Duodenal mucosa (tissue), 2 donors: ENCODE data around the gene BAHCC1.
"Not testable (repeated sequence)": the region's sequence is repeated elsewhere in the genome, so short reads cannot be mapped to it uniquely, and the experiment has no call there.

ENCODE experiments used
- H3K27ac ChIP-seq: one replicate; pipeline ENCODE4 v1.7.0; 2013; ENCODE audit warnings: low read depth, low read length
- H3K27me3 ChIP-seq, 2 donors: one replicate each; pipeline ENCODE4 v1.7.0; 2013; ENCODE audit warnings: low read length in 2 of 2, control low read depth in 1 of 2; ENCODE audit not compliant: insufficient read depth in 2 of 2, control insufficient read depth in 1 of 2
- H3K36me3 ChIP-seq, 2 donors: one replicate each; pipeline ENCODE4 v1.7.0; 2013; ENCODE audit warnings: low read length in 2 of 2, control low read depth in 1 of 2; ENCODE audit not compliant: insufficient read depth in 2 of 2, control insufficient read depth in 1 of 2
- H3K4me1 ChIP-seq, 2 donors: one replicate each; pipeline ENCODE4 v1.7.0; 2013; ENCODE audit warnings: low read length in 2 of 2, control low read depth in 1 of 2; ENCODE audit not compliant: insufficient read depth in 2 of 2, control insufficient read depth in 1 of 2
- H3K4me3 ChIP-seq, 2 donors: one replicate each; pipeline ENCODE4 v1.7.0; 2013; ENCODE audit warnings: low read length in 2 of 2, low read depth in 1 of 2
- H3K9ac ChIP-seq, 2 donors: one replicate each; pipeline ENCODE4 v1.7.0; 2013; ENCODE audit warnings: low read length in 2 of 2, low read depth in 1 of 2
- H3K9me3 ChIP-seq, 2 donors: one replicate each; pipeline ENCODE4 v1.7.0; 2013; ENCODE audit warnings: low read length in 2 of 2, control low read depth in 1 of 2; ENCODE audit not compliant: control insufficient read depth in 1 of 2

The BAHCC1 gene

GRCh38 chr17:81352056-81352455 lies 43.2 kb upstream of the BAHCC1 start:
- not testable (repeated sequence) for H3K27me3 ChIP-seq, H3K4me3 ChIP-seq, H3K9me3 ChIP-seq, H3K27ac ChIP-seq, H3K36me3 ChIP-seq, H3K9ac ChIP-seq
- H3K4me1 ChIP-seq = peaks cover 19 to 20% of the 10 kb centered on the region in 2 donors

GRCh38 chr17:81354252-81354953 lies 40.9 kb upstream of the BAHCC1 start:
- no peaks in the 10 kb centered on the region for H3K36me3 ChIP-seq
- no peak overlapping the region for H3K4me3 ChIP-seq
- H3K9me3 ChIP-seq = no peaks in the 10 kb centered on the region
- no peak overlapping the region for H3K9ac ChIP-seq
- no peak overlapping the region for H3K27ac ChIP-seq
- peaks cover 6 to 12% of the 10 kb centered on the region in 2 donors for H3K4me1 ChIP-seq
- H3K27me3 ChIP-seq = no peaks in the 10 kb centered on the region

DNA sequence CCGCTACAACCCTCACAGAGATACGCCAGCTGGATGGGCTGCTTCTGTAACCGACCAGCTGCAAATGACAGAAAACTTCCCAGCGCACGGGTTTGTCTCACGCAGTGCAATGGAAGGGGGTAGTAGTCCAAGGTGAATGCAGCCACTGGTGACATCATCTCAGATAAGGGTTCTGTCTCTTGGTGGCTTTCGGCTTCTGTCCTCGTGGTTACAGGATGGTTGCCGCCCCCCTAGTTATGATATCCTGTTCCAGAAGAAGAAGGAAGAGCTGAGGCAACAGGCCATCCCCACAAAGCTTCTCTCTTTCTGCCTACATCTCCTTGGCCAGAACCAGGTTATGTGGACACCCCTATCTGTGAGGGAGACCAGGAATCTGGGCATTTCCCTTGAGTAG lies 40.3 kb upstream of the BAHCC1 start:
- H3K9ac ChIP-seq = no peak overlapping the region
- peaks cover 6 to 12% of the 10 kb centered on the region in 2 donors for H3K4me1 ChIP-seq
- no peaks in the 10 kb centered on the region for H3K27me3 ChIP-seq
- no peak overlapping the region for H3K4me3 ChIP-seq
- no peaks in the 10 kb centered on the region for H3K9me3 ChIP-seq
- H3K27ac ChIP-seq = no peak overlapping the region
- no peaks in the 10 kb centered on the region for H3K36me3 ChIP-seq

- peaks cover 0 to 3% of the 10 kb centered on the region in 2 donors for H3K27me3 ChIP-seq
- no peak overlapping the region for H3K4me3 ChIP-seq
- peaks cover 6 to 13% of the 10 kb centered on the region in 2 donors for H3K4me1 ChIP-seq
- H3K9ac ChIP-seq = no peak overlapping the region
- H3K27ac ChIP-seq = no peak overlapping the region
- H3K36me3 ChIP-seq = no peaks in the 10 kb centered on the region
- H3K9me3 ChIP-seq = no peaks in the 10 kb centered on the region
Measured at GRCh38 chr17:81359218-81359617, 36.0 kb upstream of the BAHCC1 start.

GRCh38 chr17:81362001-81362400 lies 33.3 kb upstream of the BAHCC1 start:
- peaks cover 22 to 25% of the 10 kb centered on the region in 2 donors for H3K4me1 ChIP-seq
- not testable (repeated sequence) for H3K4me3 ChIP-seq, H3K9me3 ChIP-seq, H3K36me3 ChIP-seq, H3K27ac ChIP-seq, H3K27me3 ChIP-seq, H3K9ac ChIP-seq

DNA sequence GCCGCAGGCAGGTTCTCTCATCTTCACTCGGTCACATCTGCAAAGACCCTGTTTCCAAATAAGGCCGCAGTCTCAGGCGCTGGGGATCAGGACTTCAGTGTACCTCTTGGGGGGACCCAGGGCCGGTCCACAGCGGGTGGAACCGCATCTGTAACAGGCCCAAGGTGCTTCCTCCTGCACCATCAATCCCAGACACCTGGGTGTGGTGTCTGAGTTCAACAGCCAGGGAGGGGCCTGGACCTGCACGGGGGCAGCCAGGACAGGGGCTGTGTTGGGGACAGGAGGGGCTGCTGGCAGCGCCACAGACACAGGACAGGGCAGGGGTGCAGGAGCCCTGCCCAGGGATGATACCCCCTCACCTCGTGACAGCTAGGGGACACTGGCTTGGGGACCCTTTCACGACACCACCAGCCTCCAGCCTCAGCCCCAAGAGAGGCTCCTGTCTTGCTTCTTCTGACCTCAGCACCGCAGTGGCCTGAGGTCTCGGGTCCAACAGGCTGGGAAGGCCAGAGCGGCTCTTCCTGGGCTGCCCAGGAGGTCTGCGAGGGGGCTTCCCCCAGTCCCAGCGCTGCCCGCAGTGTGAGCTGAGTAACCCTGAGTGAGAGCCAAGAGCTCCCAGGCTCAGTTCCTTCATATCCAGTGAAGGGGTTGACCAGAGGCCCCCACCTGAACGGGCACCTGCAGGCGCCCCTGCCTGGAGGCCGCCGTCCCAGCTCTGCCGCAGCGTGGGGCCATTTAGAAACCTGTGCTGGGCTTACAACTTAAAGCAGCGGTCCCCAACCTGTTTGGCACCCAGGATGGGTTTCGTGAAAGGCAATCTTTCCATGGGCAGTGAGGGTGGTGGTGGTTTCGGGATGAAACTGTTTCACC lies 30.7 kb upstream of the BAHCC1 start:
- H3K27me3 ChIP-seq = peaks cover 0 to 10% of the 10 kb centered on the region in 2 donors
- peaks cover 22 to 25% of the 10 kb centered on the region in 2 donors for H3K4me1 ChIP-seq
- no peaks in the 10 kb centered on the region for H3K36me3 ChIP-seq
- H3K9ac ChIP-seq = peak overlapping the region in 1 of 2 donors; percentile 57
- H3K27ac ChIP-seq = no peak overlapping the region
- peak overlapping the region; percentile 41 to 59 for H3K4me3 ChIP-seq
- no peaks in the 10 kb centered on the region for H3K9me3 ChIP-seq

DNA sequence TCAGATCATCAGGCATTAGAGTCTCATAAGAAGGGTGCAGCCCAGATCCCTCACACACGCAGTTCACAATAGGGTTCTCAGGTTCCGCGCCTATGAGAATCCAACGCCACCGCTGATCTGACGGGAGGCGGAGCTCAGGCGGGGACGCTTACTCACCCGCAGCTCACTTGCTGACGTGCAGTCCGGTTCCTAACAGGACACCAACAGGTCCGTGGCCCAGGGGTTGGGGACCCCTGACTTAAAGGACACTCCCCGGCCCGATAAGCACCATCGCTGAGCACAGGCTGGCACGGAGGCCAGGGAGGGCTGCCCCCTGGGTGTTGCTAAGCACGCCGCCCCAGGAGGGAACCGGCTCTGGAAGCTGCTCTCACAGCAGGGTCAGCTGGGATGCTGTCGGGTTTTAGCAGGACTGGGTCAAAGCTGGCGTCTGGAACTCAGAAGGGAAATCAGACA lies 30.1 kb upstream of the BAHCC1 start:
- H3K27ac ChIP-seq = peak overlapping the region; percentile 65
- peak overlapping the region; percentile 57 to 60 for H3K9ac ChIP-seq
- no peaks in the 10 kb centered on the region for H3K36me3 ChIP-seq
- peak overlapping the region; percentile 41 to 59 for H3K4me3 ChIP-seq
- peaks cover 22 to 28% of the 10 kb centered on the region in 2 donors for H3K4me1 ChIP-seq
- H3K9me3 ChIP-seq = no peaks in the 10 kb centered on the region
- H3K27me3 ChIP-seq = peaks cover 0 to 10% of the 10 kb centered on the region in 2 donors

GRCh38 chr17:81365601-81366585 lies 29.4 kb upstream of the BAHCC1 start:
- no peaks in the 10 kb centered on the region for H3K9me3 ChIP-seq
- peak overlapping the region; percentile 57 to 60 for H3K9ac ChIP-seq
- peaks cover 22 to 28% of the 10 kb centered on the region in 2 donors for H3K4me1 ChIP-seq
- no peaks in the 10 kb centered on the region for H3K36me3 ChIP-seq
- H3K27me3 ChIP-seq = peaks cover 0 to 10% of the 10 kb centered on the region in 2 donors
- H3K27ac ChIP-seq = peak overlapping the region; percentile 65
- peak overlapping the region; percentile 41 to 59 for H3K4me3 ChIP-seq

- H3K27ac ChIP-seq = no peak overlapping the region
- no peaks in the 10 kb centered on the region for H3K9me3 ChIP-seq
- no peak overlapping the region for H3K9ac ChIP-seq
- H3K4me1 ChIP-seq = peaks cover 22 to 28% of the 10 kb centered on the region in 2 donors
- no peak overlapping the region for H3K4me3 ChIP-seq
- H3K36me3 ChIP-seq = no peaks in the 10 kb centered on the region
- H3K27me3 ChIP-seq = peaks cover 0 to 10% of the 10 kb centered on the region in 2 donors
Measured at GRCh38 chr17:81366648-81367047, 28.6 kb upstream of the BAHCC1 start.
